Astrocyte (in vitro differentiated cells and primary cell): Measurements from ENCODE around the gene CCNYL1. TPM values are rescaled to one million over a fixed set of nuclear protein-coding genes. Genes with fewer than 3 reads are reported as not detected.
"Not testable (repeated sequence)": the region's sequence is repeated elsewhere in the genome, so short reads cannot be mapped to it uniquely, and the experiment has no call there.

ENCODE experiments used
- DNase-seq: peaks from one replicate; pipeline ENCODE4 v3.0.0-alpha.2; 2010; ENCODE audit warnings: low read depth
- FAIRE-seq: peaks from 2 replicates; lab custom pipeline; 2011; peaks lifted over from hg19 to GRCh38; lab: Jason Lieb, UNC
- H2AFZ ChIP-seq: 2 replicates; pipeline ENCODE4 v1.6.0; 2012; ENCODE audit warnings: low read depth, low read length, inconsistent platforms
- H3K27ac ChIP-seq: 2 replicates; pipeline ENCODE4 v1.5.1; 2011; ENCODE audit warnings: low read depth, low read length, inconsistent platforms
- H3K27me3 ChIP-seq: 2 replicates; pipeline ENCODE4 v1.6.0; 2011; ENCODE audit warnings: low read length, inconsistent platforms; ENCODE audit not compliant: insufficient read depth
- H3K36me3 ChIP-seq: 2 replicates; pipeline ENCODE4 v1.5.1; 2011; ENCODE audit warnings: low read length, inconsistent platforms; ENCODE audit not compliant: insufficient read depth
- H3K4me1 ChIP-seq: 2 replicates; pipeline ENCODE4 v1.5.1; 2011; ENCODE audit warnings: low read length, inconsistent platforms; ENCODE audit not compliant: insufficient read depth
- H3K4me2 ChIP-seq: 2 replicates; pipeline ENCODE4 v1.6.0; 2012; ENCODE audit warnings: low read length, inconsistent platforms
- H3K4me3 ChIP-seq: 2 replicates; pipeline ENCODE4 v1.5.1; 2011; ENCODE audit warnings: low read depth, mild to moderate bottlenecking, low read length, inconsistent platforms; ENCODE audit not compliant: insufficient read depth
- H3K79me2 ChIP-seq: 2 replicates; pipeline ENCODE4 v1.6.0; 2012; ENCODE audit warnings: mild to moderate bottlenecking, low read length, inconsistent platforms; ENCODE audit not compliant: insufficient read depth
- H3K9ac ChIP-seq: 2 replicates; pipeline ENCODE4 v1.6.0; 2012; ENCODE audit warnings: mild to moderate bottlenecking, low read length, inconsistent platforms
- H3K9me3 ChIP-seq: 2 replicates; pipeline ENCODE4 v1.5.1; 2012; ENCODE audit warnings: low read depth, mild to moderate bottlenecking, low read length, inconsistent platforms; ENCODE audit not compliant: insufficient read depth
- H4K20me1 ChIP-seq: 2 replicates; pipeline ENCODE4 v1.6.0; 2012; ENCODE audit warnings: low read length, inconsistent platforms; ENCODE audit not compliant: insufficient read depth
- H3K27ac Mint-ChIP-seq: one replicate; pipeline ENCODE4 v1.8.0; 2021; ENCODE audit warnings: mild to moderate bottlenecking, mixed read lengths; ENCODE audit not compliant: unreplicated experiment
- H3K27me3 Mint-ChIP-seq: one replicate; pipeline ENCODE4 v1.8.0; 2021; ENCODE audit warnings: low read depth, mixed read lengths; ENCODE audit not compliant: unreplicated experiment
- H3K36me3 Mint-ChIP-seq: one replicate; pipeline ENCODE4 v1.8.0; 2021; ENCODE audit warnings: low read depth, mixed read lengths; ENCODE audit not compliant: unreplicated experiment
- H3K4me1 Mint-ChIP-seq: one replicate; pipeline ENCODE4 v1.8.0; 2021; ENCODE audit warnings: low read depth, mixed read lengths; ENCODE audit not compliant: unreplicated experiment
- H3K4me3 Mint-ChIP-seq: one replicate; pipeline ENCODE4 v1.8.0; 2021; ENCODE audit warnings: mild to moderate bottlenecking, moderate library complexity, mixed read lengths; ENCODE audit not compliant: unreplicated experiment
- H3K9me3 Mint-ChIP-seq: one replicate; pipeline ENCODE4 v1.8.0; 2021; ENCODE audit warnings: mild to moderate bottlenecking, mixed read lengths; ENCODE audit not compliant: unreplicated experiment
- EZH2 ChIP-seq: IDR thresholded peaks from 2 replicates; pipeline ENCODE4 v1.6.1; 2012; ENCODE audit warnings: mild to moderate bottlenecking, low read length, inconsistent platforms; ENCODE audit not compliant: insufficient read depth
- total RNA-seq: library from RNA; stranded (reverse); gene quantifications from 2 replicates; pipeline ENCODE4 v1.2.1, GENCODE V29; 2021
- TF ChIP-seq, protein P1 (sequence below): IDR thresholded peaks from 2 replicates; pipeline ENCODE4 v1.5.1; 2011; ENCODE audit warnings: low read depth, mild to moderate bottlenecking, inconsistent platforms, low read length, moderate library complexity; ENCODE audit not compliant: insufficient read depth

CCNYL1 gene
- total RNA-seq, 1 donor from 2014 or later = 35.2 TPM

DNA sequence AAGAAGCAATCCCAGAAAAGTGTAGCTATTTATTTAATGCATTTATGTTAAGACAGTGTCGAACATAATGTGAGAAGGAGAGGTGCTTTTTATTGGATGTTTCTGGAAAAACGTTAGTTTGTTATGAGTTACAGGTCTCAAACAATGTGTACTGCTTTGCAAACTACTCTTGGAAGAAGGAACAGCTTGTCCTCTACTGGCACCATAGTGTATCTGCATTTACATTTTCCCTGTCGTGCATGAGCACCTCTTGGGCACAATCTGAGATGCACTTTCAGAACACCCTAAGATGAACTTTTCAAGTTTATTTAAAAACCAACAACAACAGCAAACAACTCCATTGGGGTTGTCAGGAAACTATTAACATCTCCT is 22.8 kb downstream of the CCNYL1 start:
- H3K27me3 ChIP-seq = no peaks in the 10 kb centered on the region
- H3K4me1 ChIP-seq = no peaks in the 10 kb centered on the region
- no peak overlapping the region for H2AFZ ChIP-seq
- Mint-ChIP-seq H3K9me3 (no peaks in the 10 kb centered on the region), H3K4me1 (no peaks in the 10 kb centered on the region), H3K27ac (no peak overlapping the region), H3K4me3 (no peak overlapping the region), H3K27me3 (no peaks in the 10 kb centered on the region), H3K36me3 (no peaks in the 10 kb centered on the region)
- H3K4me3 ChIP-seq = no peak overlapping the region
- no peak overlapping the region for H3K9ac ChIP-seq
- TF ChIP-seq EZH2 = no peak
- TF ChIP-seq, protein P1, sequence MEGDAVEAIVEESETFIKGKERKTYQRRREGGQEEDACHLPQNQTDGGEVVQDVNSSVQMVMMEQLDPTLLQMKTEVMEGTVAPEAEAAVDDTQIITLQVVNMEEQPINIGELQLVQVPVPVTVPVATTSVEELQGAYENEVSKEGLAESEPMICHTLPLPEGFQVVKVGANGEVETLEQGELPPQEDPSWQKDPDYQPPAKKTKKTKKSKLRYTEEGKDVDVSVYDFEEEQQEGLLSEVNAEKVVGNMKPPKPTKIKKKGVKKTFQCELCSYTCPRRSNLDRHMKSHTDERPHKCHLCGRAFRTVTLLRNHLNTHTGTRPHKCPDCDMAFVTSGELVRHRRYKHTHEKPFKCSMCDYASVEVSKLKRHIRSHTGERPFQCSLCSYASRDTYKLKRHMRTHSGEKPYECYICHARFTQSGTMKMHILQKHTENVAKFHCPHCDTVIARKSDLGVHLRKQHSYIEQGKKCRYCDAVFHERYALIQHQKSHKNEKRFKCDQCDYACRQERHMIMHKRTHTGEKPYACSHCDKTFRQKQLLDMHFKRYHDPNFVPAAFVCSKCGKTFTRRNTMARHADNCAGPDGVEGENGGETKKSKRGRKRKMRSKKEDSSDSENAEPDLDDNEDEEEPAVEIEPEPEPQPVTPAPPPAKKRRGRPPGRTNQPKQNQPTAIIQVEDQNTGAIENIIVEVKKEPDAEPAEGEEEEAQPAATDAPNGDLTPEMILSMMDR = peak; percentile 48
- FAIRE-seq (peak; percentile 5), DNase-seq (no peak)
- no peaks in the 10 kb centered on the region for H3K9me3 ChIP-seq
- H3K79me2 ChIP-seq = no peaks in the 10 kb centered on the region
- no peaks in the 10 kb centered on the region for H4K20me1 ChIP-seq
- H3K36me3 ChIP-seq = no peaks in the 10 kb centered on the region
- no peak overlapping the region for H3K27ac ChIP-seq
- H3K4me2 ChIP-seq = no peak overlapping the region

DNA sequence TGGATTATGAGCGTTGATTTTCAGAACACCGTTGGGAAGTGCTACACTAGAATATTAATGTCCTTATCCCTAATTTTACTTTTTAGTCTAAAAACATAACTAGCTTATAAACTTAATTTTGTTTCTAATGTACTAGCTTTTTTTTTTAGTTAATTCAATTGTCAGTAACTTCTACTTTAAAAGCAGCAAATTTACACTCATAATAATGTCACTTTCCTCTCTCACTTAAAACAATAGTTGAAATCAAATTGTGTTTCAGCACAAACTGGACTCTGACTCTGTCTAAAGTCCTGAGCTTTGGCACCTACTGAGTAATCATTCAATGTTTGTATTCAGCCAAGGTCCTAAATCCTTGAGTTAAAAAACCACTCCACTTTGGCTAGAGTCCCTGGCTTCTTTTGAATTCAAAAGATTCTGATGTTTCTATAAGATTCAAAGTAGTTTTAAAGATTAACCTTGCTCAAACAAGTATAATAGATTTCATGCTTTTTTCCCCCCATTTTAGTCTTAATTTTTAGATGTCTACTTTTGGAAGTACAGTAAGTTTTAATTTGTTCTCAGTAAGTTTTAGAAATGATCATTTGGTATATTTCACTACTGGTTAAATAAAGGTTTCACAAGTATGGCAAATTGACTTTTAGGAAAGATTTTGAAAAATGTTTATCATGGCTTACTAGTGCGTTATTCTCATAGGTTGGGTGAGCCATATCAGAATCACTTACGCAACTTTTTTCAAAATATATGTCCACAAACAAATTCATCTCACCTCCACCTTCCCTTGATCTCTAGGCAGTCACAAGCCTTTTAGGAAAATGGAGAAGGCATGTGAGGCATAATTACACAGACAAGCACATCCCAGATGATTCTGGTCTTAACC is 23.4 kb downstream of the CCNYL1 start:
- no peaks in the 10 kb centered on the region for H3K27me3 ChIP-seq
- H3K36me3 Mint-ChIP-seq = no peaks in the 10 kb centered on the region
- H3K27me3 Mint-ChIP-seq = no peaks in the 10 kb centered on the region
- no peak overlapping the region for H3K4me3 Mint-ChIP-seq
- H3K4me1 Mint-ChIP-seq = no peaks in the 10 kb centered on the region
- H3K27ac ChIP-seq = no peak overlapping the region
- no peak for TF ChIP-seq EZH2
- TF ChIP-seq, protein P1 = no peak
- FAIRE-seq = no peak
- no peaks in the 10 kb centered on the region for H4K20me1 ChIP-seq
- no peak for DNase-seq
- no peak overlapping the region for H3K4me3 ChIP-seq
- no peak overlapping the region for H3K9ac ChIP-seq
- no peak overlapping the region for H2AFZ ChIP-seq
- no peaks in the 10 kb centered on the region for H3K9me3 ChIP-seq
- H3K27ac Mint-ChIP-seq = no peak overlapping the region
- no peaks in the 10 kb centered on the region for H3K79me2 ChIP-seq
- H3K36me3 ChIP-seq = no peaks in the 10 kb centered on the region
- no peak overlapping the region for H3K4me2 ChIP-seq
- no peaks in the 10 kb centered on the region for H3K4me1 ChIP-seq
- no peaks in the 10 kb centered on the region for H3K9me3 Mint-ChIP-seq

DNA sequence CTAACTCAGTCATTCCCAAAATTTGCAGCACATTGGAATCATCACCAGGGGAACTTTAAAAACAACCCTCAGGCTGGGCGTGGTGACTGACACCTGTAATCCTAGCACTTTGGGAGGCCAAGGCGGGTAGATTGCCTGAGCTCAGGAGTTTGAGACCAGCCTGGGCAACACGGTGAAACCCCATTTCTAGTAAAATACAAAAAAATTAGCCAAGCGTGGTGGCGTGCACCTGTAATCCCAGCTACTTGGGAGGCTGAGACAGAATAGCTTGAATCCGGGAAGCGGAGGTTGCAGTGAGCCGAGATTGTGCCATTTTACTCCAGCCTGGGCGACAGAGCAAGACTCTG is 24.0 kb downstream of the CCNYL1 start:
- H3K27me3 ChIP-seq, H3K4me1 ChIP-seq, H3K9me3 Mint-ChIP-seq, H3K36me3 Mint-ChIP-seq, H3K36me3 ChIP-seq, H3K27ac ChIP-seq, H2AFZ ChIP-seq, DNase-seq, H3K4me2 ChIP-seq, H3K4me1 Mint-ChIP-seq, H3K9me3 ChIP-seq, H3K4me3 ChIP-seq, FAIRE-seq, H3K9ac ChIP-seq, H3K79me2 ChIP-seq, H3K4me3 Mint-ChIP-seq, H3K27ac Mint-ChIP-seq, H3K27me3 Mint-ChIP-seq, H4K20me1 ChIP-seq: not testable (repeated sequence)
